Activated B cell treated with CpG ODN at 0.5 μM for 24 hours (primary cell): Measurements from ENCODE around the gene ZNF664. TPM values are rescaled to one million over a fixed set of nuclear protein-coding genes. Genes with fewer than 3 reads are reported as not detected.

Experiments used
- ATAC-seq: fragments of 200-7000 bp; cut with Tn5 transposase; one replicate; pipeline ENCODE4 v1.10.0; 2021; ENCODE audit warnings: low read depth, mild to moderate bottlenecking, moderate library complexity
- CTCF ChIA-PET: fragments of 350-600 bp; sonication (Branson Sonifier 250); formaldehyde crosslinking; loops from one replicate; lab custom pipeline; 2021; ENCODE audit warnings: antibody characterized with exemption; lab: Charles Lee
- POLR2A ChIA-PET: fragments of 350-600 bp; sonication (Branson Sonifier 250); formaldehyde crosslinking; loops from one replicate; lab custom pipeline; 2021; ENCODE audit warnings: antibody characterized with exemption; lab: Charles Lee
- DNase-seq: peaks from one replicate; pipeline ENCODE4 v3.0.0; 2022
- H3K27ac Mint-ChIP-seq: one replicate; pipeline ENCODE4 v1.8.0; 2020; ENCODE audit warnings: mixed read lengths
- H3K27me3 Mint-ChIP-seq: one replicate; pipeline ENCODE4 v1.8.0; 2021; ENCODE audit warnings: mixed read lengths
- H3K36me3 Mint-ChIP-seq: one replicate; pipeline ENCODE4 v1.8.0; 2021; ENCODE audit warnings: low read depth, mixed read lengths
- H3K4me1 Mint-ChIP-seq: one replicate; pipeline ENCODE4 v1.8.0; 2021; ENCODE audit warnings: mixed read lengths
- H3K4me3 Mint-ChIP-seq: one replicate; pipeline ENCODE4 v1.8.0; 2020; ENCODE audit warnings: mild to moderate bottlenecking, mixed read lengths
- H3K9me3 Mint-ChIP-seq: one replicate; pipeline ENCODE4 v1.8.0; 2020; ENCODE audit warnings: mixed read lengths
- intact Hi-C: fragments of 100-400 bp; cut with micrococcal nuclease; formaldehyde crosslinking; loops from one replicate; pipeline ENCODE4 v1.15.1; 2024
- total RNA-seq: library from RNA; stranded (reverse); gene quantifications from 2 replicates; pipeline ENCODE4 v1.2.3, GENCODE V29; 2022
- TF ChIP-seq, protein P1 (sequence below): fragments of 200-600 bp; IDR thresholded peaks from one replicate; pipeline ENCODE4 v1.8.0; 2022; ENCODE audit warnings: antibody characterized with exemption, mild to moderate bottlenecking

The ZNF664 gene
- total RNA-seq, 1 donor from 2014 or later = 40.7 TPM

- no peaks in the 10 kb centered on the region for H3K27me3 Mint-ChIP-seq
- no peaks in the 10 kb centered on the region for H3K36me3 Mint-ChIP-seq
- TF ChIP-seq, protein P1, sequence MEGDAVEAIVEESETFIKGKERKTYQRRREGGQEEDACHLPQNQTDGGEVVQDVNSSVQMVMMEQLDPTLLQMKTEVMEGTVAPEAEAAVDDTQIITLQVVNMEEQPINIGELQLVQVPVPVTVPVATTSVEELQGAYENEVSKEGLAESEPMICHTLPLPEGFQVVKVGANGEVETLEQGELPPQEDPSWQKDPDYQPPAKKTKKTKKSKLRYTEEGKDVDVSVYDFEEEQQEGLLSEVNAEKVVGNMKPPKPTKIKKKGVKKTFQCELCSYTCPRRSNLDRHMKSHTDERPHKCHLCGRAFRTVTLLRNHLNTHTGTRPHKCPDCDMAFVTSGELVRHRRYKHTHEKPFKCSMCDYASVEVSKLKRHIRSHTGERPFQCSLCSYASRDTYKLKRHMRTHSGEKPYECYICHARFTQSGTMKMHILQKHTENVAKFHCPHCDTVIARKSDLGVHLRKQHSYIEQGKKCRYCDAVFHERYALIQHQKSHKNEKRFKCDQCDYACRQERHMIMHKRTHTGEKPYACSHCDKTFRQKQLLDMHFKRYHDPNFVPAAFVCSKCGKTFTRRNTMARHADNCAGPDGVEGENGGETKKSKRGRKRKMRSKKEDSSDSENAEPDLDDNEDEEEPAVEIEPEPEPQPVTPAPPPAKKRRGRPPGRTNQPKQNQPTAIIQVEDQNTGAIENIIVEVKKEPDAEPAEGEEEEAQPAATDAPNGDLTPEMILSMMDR = no peak
- intact Hi-C loops = no loop called here
- ChIA-PET POLR2A (no interaction called here), CTCF (no interaction called here)
- H3K27ac Mint-ChIP-seq = no peak overlapping the region
- H3K9me3 Mint-ChIP-seq = no peaks in the 10 kb centered on the region
- ATAC-seq = no peak
- no peak overlapping the region for H3K4me3 Mint-ChIP-seq
- no peak for DNase-seq
- no peaks in the 10 kb centered on the region for H3K4me1 Mint-ChIP-seq
Observed at GRCh38 chr12:123956249-123956648, 16.8 kb upstream of the ZNF664 start.

DNA sequence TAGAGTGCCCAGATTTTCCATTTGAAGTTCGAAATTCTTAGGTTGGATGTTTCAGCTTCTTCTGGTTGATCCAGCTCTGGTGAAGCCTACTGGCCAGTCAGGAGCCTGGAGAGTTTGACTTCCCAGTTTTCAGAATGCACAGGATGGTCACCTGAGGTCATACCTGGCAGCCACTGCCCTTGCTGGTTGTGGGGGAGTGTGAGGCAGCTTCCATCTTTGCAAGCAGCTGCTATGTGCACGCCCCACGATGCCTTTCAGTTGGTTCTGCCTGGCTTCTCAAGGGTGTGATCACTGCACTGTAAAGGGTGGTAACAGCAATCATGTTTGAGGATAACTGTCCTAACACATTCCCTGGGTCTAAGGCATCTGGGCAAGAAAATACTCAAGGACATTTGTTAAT is 15.8 kb upstream of the ZNF664 start:
- no peaks in the 10 kb centered on the region for H3K4me1 Mint-ChIP-seq
- no peaks in the 10 kb centered on the region for H3K36me3 Mint-ChIP-seq
- no peak overlapping the region for H3K27ac Mint-ChIP-seq
- intact Hi-C loops = no loop called here
- ATAC-seq (no peak), DNase-seq (no peak)
- ChIA-PET CTCF (no interaction called here), POLR2A (interaction anchor here (0.7 kb wide), 1 partner anchor 507 kb away, joined by 5 read pairs; no protein-coding TSS in a partner anchor)
- TF ChIP-seq, protein P1 = no peak
- no peaks in the 10 kb centered on the region for H3K27me3 Mint-ChIP-seq
- no peak overlapping the region for H3K4me3 Mint-ChIP-seq
- H3K9me3 Mint-ChIP-seq = no peaks in the 10 kb centered on the region

DNA sequence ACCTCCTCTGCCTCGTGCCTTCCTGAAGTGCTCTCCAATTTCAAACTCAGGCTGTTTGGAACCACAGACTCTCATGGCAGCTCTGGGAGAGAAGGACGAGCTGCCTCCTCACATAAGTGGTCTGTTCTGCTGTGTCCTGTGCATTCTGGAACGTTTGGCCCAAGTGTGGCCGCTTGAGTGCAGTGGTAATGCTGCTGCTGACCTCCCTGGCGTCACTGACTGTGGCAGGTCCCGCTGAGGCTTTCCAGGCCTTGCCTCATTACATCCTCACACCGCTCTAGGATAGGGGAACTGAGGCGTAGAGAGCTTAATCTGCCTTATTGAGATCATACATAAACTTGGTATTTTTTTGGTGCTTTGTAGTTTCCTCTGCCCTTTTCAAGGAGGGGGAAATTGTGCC is 14.6 kb upstream of the ZNF664 start:
- no peak for ATAC-seq
- no peaks in the 10 kb centered on the region for H3K36me3 Mint-ChIP-seq

GRCh38 chr12:123958876-123959275 is 14.1 kb upstream of the ZNF664 start:
- TF ChIP-seq, protein P1 = no peak
- ATAC-seq = no peak
- no peaks in the 10 kb centered on the region for H3K9me3 Mint-ChIP-seq
- no peak for DNase-seq
- H3K4me1 Mint-ChIP-seq = no peaks in the 10 kb centered on the region
- intact Hi-C loops = no loop called here
- ChIA-PET POLR2A (no interaction called here), CTCF (no interaction called here)
- H3K4me3 Mint-ChIP-seq = no peak overlapping the region
- no peaks in the 10 kb centered on the region for H3K27me3 Mint-ChIP-seq
- H3K36me3 Mint-ChIP-seq = no peaks in the 10 kb centered on the region
- H3K27ac Mint-ChIP-seq = no peak overlapping the region

More for the DNA sequence above, 14.6 kb upstream of the ZNF664 start:
- TF ChIP-seq, protein P1 = no peak
- DNase-seq = no peak
- no peak overlapping the region for H3K27ac Mint-ChIP-seq
- no peaks in the 10 kb centered on the region for H3K9me3 Mint-ChIP-seq
- no peak overlapping the region for H3K4me3 Mint-ChIP-seq
- H3K27me3 Mint-ChIP-seq = no peaks in the 10 kb centered on the region
- ChIA-PET POLR2A (no interaction called here), CTCF (no interaction called here)
- intact Hi-C loops = no loop called here
- H3K4me1 Mint-ChIP-seq = no peaks in the 10 kb centered on the region

DNA sequence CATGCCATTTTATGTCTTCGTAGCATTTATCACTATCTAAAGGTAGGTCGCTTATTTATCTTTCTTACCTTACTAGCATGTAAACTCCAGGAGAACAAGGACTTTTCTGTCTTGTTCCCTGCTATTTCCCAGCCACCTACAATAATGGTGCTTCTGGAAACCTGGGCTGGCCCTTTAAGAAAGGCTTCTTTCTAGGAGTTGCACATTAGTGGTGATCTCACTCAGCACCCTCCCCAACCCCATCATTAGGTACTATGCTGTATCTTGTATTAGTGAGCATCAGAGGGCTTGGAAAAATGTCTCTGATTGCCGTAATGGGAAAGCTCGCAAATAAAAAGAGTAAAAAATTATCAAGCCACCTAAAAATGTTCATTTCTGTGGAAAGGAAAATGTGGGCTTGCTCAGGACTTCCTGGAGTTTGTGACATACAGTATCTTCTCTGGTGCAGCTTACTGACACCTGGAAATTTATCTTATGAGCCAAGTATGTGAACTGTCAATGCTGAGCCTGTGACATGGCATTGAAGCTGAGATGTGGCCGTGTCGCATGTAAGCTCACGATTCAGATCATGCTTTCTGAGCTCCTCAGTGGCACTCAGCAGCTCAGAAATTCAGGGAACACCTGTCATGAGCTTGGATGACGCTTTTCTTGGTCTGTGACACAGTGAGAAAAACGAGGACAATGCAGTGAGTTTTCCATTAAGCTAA is 12.8 kb upstream of the ZNF664 start:
- no peaks in the 10 kb centered on the region for H3K36me3 Mint-ChIP-seq
- DNase-seq (no peak), ATAC-seq (no peak)
- no peak overlapping the region for H3K4me3 Mint-ChIP-seq
- no peaks in the 10 kb centered on the region for H3K9me3 Mint-ChIP-seq
- no peak overlapping the region for H3K27ac Mint-ChIP-seq
- intact Hi-C loops = no loop called here
- ChIA-PET CTCF (interaction anchor here (0.9 to 1.1 kb wide), 2 partner anchors 24 to 54 kb away, joined by 3 read pairs; no protein-coding TSS in a partner anchor), POLR2A (no interaction called here)
- no peaks in the 10 kb centered on the region for H3K27me3 Mint-ChIP-seq
- H3K4me1 Mint-ChIP-seq = no peaks in the 10 kb centered on the region
- TF ChIP-seq, protein P1 = no peak
